Measurements from ENCODE around the gene ARFGEF3.

DNA sequence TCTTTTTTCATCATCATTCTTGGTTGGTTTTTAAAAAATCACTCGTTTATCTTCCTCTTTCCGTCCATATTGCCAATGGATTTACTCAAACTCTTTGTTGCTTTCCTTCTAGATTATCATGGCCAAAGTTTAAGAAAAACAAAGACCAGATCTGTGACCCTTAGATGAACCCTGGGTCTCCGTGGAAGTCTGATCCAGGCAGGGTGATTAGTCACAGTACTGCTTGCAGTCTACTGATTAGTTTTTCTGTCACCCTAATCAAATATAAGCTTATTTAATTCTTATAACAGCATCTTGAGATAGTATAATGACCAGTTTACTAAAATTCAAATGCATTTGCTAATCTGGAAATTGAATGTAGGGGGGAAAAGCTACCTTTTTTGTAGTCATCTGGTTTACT lies 210.0 kb downstream of the ARFGEF3 start:
- no peak for TF ChIP-seq POLR2A (IDR thresholded peaks at IDR 0.05; ENCODE audit: low read length)
- no peak for TF ChIP-seq GATA1 (IDR thresholded peaks at IDR 0.05; ENCODE audit: low read depth, low read length)
